Right lung (tissue), 5 donors: ENCODE results near the gene CPE. TPM values are rescaled to one million over a fixed set of nuclear protein-coding genes. Genes with fewer than 3 reads are reported as not detected.

Experiments used
- DNase-seq, 2 donors: peaks; one replicate each; pipeline ENCODE4 v3.0.0-alpha.2; 2013
- polyA plus RNA-seq, 5 donors: library from polyadenylated mRNA; unstranded; fragments of 120-200 nt; gene quantifications; one replicate each; pipeline versions ENCODE4 v1.2.1 to v1.2.3, GENCODE V29; 2013; ENCODE audit warnings: inconsistent platforms in 1 of 5, low replicate concordance in 1 of 5; ENCODE audit not compliant: insufficient read length in 5 of 5, insufficient read depth in 1 of 5

The CPE gene
- polyA plus RNA-seq, 5 donors, result 154 to 215 (median 194) TPM

GRCh38 chr4:165360985-165361670 is 17.7 kb upstream of the CPE start:
- no peak for DNase-seq

GRCh38 chr4:165361810-165362209 is 17.0 kb upstream of the CPE start:
- DNase-seq, result no peak

GRCh38 chr4:165364452-165365080 is 14.2 kb upstream of the CPE start:
- DNase-seq, result no peak

GRCh38 chr4:165367040-165367439 is 11.8 kb upstream of the CPE start:
- DNase-seq, result no peak

GRCh38 chr4:165368114-165368513 is 10.7 kb upstream of the CPE start:
- DNase-seq, result no peak

- no peak for DNase-seq
These were observed 10.2 kb upstream of the CPE start for GRCh38 chr4:165368567-165368966.

- DNase-seq, result no peak
These were observed 9.3 kb upstream of the CPE start for GRCh38 chr4:165369522-165369921.

GRCh38 chr4:165370530-165370929 is 8.3 kb upstream of the CPE start:
- DNase-seq, result no peak

GRCh38 chr4:165375465-165375864 is 3.3 kb upstream of the CPE start:
- DNase-seq, result no peak

GRCh38 chr4:165378398-165378744 is 437 bp upstream of the CPE start:
- no peak for DNase-seq

GRCh38 chr4:165379678-165380064 is 863 bp downstream of the CPE start:
- no peak for DNase-seq

GRCh38 chr4:165380805-165381204 is 2.0 kb downstream of the CPE start:
- no peak for DNase-seq

- DNase-seq, result no peak
These were observed 3.1 kb downstream of the CPE start for GRCh38 chr4:165381821-165382373.

- no peak for DNase-seq
These were observed 3.8 kb downstream of the CPE start for GRCh38 chr4:165382640-165383039.

- no peak for DNase-seq
These were observed 4.8 kb downstream of the CPE start for GRCh38 chr4:165383591-165384073.

GRCh38 chr4:165384186-165384585 is 5.4 kb downstream of the CPE start:
- no peak for DNase-seq

GRCh38 chr4:165384598-165384997 is 5.8 kb downstream of the CPE start:
- peak in 1 of 2 donors; percentile 64 for DNase-seq

GRCh38 chr4:165385126-165385525 is 6.3 kb downstream of the CPE start:
- DNase-seq, result no peak

- no peak for DNase-seq
These were observed 7.5 kb downstream of the CPE start for GRCh38 chr4:165386328-165386727.

GRCh38 chr4:165388756-165389155 is 9.9 kb downstream of the CPE start:
- DNase-seq, result no peak

GRCh38 chr4:165393051-165393450 is 14.2 kb downstream of the CPE start:
- DNase-seq, result no peak

- no peak for DNase-seq
These were observed 14.9 kb downstream of the CPE start for GRCh38 chr4:165393704-165394103.

GRCh38 chr4:165394275-165394674 is 15.5 kb downstream of the CPE start:
- no peak for DNase-seq
